WI38 (cell line): ENCODE measurements around the gene TRMT2A.
A peak's percentile ranks its signal among the peaks of the same experiment; 100 is the strongest.

Experiments used
- H3K4me3 ChIP-seq: 2 replicates; pipeline ENCODE4 v1.5.1; 2011; ENCODE audit warnings: low read depth, mild to moderate bottlenecking, control low read depth, low read length
- TF ChIP-seq, protein P1 (sequence below): IDR thresholded peaks from 2 replicates; pipeline ENCODE4 v1.5.1; 2012; ENCODE audit warnings: low read depth, mild to moderate bottlenecking, control low read depth, low read length

Gene TRMT2A

DNA sequence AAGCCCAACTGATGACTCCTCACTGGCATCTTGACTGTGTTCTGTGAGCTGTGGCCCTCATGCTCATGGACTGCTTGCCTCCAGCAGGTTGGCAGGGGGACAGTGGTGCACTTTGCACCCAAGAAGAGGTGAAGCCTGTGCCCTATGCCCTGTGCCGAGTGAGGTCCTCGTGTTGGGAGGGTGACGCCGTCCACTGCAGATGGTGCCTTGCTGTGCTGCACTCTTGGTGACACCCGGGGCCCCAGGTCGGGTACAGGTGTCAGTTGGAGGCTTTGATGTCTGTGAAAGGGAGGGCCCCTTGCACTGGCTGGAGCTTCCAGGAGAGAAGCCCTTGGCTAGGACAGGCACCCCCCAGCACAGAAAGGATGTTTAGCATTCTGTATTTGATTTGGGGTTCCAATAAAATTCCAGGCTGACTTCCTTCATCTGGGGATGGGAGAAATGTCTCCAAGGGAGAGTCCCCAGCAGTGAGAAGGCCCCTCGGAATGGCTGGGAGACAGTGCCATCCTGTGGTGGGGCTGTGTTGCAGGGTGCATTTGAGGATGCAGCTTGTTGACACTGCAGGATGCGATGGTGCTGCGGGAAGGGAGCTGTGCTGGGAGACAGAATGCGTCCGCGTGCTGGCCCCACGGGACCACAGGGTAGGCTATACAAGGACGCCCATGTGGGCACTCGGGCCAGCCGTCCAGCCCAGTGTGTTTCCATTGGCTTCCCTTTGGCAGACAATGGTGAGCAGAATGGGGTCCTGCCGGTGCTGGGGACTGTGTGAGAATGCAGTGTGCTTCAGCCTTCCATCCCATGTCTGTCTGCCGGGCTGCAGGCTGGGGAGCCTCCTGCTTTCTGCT is 12.1 kb upstream of the TRMT2A start:
- no peak overlapping the region for H3K4me3 ChIP-seq
- TF ChIP-seq, protein P1, sequence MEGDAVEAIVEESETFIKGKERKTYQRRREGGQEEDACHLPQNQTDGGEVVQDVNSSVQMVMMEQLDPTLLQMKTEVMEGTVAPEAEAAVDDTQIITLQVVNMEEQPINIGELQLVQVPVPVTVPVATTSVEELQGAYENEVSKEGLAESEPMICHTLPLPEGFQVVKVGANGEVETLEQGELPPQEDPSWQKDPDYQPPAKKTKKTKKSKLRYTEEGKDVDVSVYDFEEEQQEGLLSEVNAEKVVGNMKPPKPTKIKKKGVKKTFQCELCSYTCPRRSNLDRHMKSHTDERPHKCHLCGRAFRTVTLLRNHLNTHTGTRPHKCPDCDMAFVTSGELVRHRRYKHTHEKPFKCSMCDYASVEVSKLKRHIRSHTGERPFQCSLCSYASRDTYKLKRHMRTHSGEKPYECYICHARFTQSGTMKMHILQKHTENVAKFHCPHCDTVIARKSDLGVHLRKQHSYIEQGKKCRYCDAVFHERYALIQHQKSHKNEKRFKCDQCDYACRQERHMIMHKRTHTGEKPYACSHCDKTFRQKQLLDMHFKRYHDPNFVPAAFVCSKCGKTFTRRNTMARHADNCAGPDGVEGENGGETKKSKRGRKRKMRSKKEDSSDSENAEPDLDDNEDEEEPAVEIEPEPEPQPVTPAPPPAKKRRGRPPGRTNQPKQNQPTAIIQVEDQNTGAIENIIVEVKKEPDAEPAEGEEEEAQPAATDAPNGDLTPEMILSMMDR, result 0 out of 2 replicates have a peak, but pooled peaks have one; percentile 8

DNA sequence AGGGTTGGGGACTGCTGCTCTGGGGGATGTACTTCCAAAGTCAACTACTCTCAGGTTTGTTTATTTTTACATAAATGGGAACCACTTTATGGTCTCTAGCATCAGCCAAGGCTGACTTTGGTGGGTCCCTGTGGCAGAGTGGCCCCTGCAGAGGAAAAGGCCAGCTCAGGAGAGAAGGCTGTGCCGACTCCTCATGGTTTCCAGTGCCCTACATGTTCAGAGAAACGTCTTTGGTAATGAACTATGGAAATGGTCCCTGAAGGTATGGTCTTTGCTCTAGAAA is 11.5 kb upstream of the TRMT2A start:
- H3K4me3 ChIP-seq, result no peak overlapping the region
- TF ChIP-seq, protein P1, result no peak

DNA sequence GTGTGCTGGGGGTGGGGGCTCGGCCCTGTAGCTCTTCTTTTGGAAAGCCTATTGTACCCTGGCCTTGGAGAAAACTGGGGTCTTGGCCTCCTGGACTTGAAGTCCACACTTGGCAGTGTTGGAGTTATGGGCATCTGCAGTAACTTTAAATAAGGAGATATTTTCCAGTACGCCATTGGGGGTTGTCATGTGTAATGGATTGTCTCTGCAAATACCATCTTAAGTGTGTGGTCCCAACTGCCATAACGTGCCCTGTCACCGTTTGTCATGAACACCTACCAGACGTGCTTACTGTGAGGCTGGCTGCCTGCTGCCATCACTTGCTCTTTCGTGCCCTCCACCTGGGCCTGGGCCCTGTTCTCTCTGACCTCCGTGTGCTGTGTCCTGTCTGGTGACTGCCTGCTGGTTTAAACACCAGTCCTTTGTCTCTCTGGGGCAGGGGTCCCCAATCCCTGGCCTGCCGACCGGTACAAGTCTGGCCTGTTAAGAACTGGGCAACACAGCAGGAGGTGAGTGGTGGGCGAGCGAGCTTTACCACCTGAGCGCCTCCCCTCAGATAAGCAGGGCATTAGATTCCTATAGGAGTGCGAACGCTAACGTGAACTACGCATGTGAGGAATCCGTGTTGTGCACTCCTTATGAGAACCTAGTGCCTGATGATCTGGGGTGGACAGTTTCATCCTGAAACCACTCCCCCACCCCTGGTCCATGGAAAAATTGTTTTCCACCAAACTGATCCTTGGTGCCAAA is 11.0 kb upstream of the TRMT2A start:
- TF ChIP-seq, protein P1, result no peak
- no peak overlapping the region for H3K4me3 ChIP-seq

DNA sequence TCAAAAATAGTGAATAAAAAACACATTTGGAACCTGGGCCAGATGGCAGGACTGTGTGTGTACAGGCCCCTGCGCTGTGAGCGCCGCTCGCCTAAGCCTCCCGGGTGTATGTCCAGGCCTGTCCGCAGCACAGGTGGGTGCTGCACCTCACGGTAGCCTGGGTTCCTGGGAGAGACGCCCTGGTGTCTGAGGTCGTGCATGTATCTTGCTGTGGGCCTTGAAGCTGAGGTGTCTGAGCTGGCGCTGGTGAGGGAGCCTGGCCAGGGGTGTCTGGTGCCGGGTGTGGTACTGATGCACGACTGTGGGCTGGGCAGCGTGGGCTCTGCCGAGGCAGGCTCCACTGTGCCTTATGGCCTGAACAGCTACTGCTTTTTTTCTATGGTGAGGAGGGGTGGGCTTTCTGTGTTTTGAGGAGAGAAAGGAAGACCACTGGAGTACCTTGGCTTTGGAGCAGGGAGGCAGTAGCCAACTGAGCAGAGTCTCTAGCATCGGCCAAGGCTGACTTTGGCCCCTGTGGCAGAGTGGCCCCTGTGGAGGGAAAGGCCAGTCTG is 10.4 kb upstream of the TRMT2A start:
- TF ChIP-seq, protein P1, result no peak
- no peak overlapping the region for H3K4me3 ChIP-seq

DNA sequence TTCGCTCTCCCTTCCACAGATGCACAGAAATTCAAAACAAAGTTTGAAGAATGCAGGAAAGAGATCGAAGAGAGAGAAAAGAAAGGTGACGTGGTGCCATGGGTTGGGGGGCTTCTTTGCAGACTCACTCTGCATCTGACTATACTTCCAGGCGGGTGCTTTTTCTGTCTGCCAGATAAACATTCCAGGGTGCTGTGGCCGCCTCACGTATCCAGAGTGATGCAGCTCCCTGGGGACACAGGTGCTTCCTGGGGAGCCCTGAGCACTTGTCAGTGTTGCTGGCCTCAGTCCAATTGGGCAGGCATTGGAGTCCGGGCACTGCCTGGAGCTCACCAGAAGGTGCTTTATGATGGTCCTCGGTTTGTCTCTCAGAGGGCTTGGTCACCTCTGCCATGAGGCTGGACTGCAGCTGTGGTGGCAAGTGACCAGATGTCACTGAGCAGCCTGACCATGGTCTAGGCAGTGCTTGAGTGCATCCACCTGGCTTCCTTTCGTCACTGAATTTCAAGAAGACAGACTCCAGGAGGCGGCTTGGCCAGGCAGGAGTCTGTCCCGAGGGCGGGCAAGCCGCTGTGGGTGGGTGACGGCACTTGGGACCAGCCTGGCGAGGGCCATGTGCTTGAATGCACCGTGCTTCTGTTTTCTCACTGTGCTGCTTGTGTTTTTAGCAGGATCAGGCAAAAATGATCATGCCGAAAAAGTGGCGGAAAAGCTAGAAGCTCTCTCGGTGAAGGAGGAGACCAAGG is 9.4 kb upstream of the TRMT2A start:
- H3K4me3 ChIP-seq, result no peak overlapping the region
- TF ChIP-seq, protein P1, result no peak

DNA sequence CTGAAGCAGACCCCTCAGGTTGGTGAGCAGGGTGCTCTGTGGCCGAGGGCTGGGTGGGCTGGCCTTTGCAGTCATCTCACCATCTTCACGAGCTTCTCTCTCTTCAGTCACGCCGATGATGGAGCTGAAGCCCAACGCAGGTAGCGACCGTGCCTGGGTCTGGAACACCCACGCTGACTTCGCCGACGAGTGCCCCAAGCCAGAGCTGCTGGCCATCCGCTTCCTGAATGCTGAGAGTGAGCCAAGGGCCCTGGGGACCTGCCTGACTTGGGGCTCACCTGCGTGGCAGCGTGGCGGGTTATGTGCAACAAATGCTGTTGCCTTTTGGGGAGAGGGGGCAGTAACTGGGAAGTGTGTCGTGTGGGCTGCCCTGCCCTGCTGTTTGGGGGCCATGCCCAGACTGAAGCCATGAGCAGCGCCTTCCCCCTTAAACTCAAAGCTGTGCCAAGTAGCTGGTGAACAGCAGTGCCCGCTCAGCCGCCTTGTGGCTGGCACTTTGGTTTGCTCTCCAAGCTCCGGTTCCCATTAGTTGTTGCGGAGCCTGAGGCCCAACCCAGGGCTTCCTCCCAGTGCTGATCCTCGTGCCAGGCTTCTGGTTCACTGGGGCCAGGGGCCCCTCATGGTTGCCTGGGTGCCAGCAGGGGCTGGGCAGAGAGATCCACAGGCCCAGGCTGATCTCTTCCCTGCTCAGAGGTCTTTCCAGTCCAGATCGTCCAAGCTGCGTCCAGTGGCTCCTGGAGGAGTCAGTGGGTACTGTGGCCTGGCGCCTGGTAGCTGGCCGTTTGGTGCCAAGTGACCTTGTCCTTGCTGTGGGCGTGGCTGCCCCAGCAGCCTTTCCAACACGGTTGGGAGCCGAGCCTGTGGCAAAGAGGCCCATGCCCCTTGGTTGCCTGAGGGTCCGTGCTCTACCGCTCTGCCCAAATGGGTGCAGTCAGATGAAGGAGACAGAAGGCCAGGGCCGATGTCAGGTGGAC is 8.5 kb upstream of the TRMT2A start:
- no peak overlapping the region for H3K4me3 ChIP-seq
- TF ChIP-seq, protein P1, result no peak
